WTC11 (cell line): ENCODE data around the gene MTUS2.

ENCODE experiments used
- ARID4B ChIP-seq: sonication (generic); formaldehyde crosslinking; IDR thresholded peaks from 2 replicates; pipeline ENCODE4 v1.8.0; 2023; ENCODE audit warnings: missing genetic modification reagents, mild to moderate bottlenecking, borderline replicate concordance
- CTCF ChIP-seq: fragments of 200-600 bp; IDR thresholded peaks from 2 replicates; pipeline ENCODE4 v1.8.0; 2022; ENCODE audit warnings: antibody characterized with exemption
- TEAD4 ChIP-seq: sonication (generic); formaldehyde crosslinking; IDR thresholded peaks from 2 replicates; pipeline ENCODE4 v1.8.0; 2022; ENCODE audit warnings: mild to moderate bottlenecking, missing genetic modification reagents
- USF2 ChIP-seq: sonication (generic); formaldehyde crosslinking; IDR thresholded peaks from 2 replicates; pipeline ENCODE4 v1.8.1; 2023; ENCODE audit warnings: mild to moderate bottlenecking, missing genetic modification reagents, moderate library complexity
- TF ChIP-seq, protein P1 (sequence below): sonication (generic); formaldehyde crosslinking; IDR thresholded peaks from 2 replicates; pipeline ENCODE4 v1.8.0; 2022; ENCODE audit warnings: mild to moderate bottlenecking, missing genetic modification reagents
- TF ChIP-seq, protein P2 (sequence below): sonication (generic); formaldehyde crosslinking; IDR thresholded peaks from 2 replicates; pipeline ENCODE4 v1.8.0; 2022; ENCODE audit warnings: mild to moderate bottlenecking, missing genetic modification reagents

DNA sequence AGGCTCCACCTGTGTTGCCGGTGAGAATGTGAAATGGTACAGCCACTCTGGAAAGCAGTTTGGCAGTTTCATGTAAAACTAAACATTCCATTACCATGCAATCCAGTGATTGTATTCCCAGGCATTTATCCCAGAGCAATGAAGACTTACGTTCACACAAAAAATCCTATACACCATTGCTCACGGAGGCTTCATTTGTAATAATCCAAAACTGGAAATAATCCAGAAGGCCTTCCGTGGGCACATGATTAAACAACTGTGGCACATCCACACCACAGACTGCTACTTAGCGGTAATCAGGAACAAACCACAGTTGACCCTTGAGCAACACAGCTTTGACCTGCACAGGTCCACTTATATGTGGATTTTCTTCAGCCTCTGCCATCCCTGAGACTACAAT is 339.7 kb downstream of the MTUS2 start:
- TF ChIP-seq CTCF (no peak), ARID4B (no peak), USF2 (CRISPR knock-in tag) (no peak), TEAD4 (CRISPR knock-in tag) (no peak)
- TF ChIP-seq, protein P1, sequence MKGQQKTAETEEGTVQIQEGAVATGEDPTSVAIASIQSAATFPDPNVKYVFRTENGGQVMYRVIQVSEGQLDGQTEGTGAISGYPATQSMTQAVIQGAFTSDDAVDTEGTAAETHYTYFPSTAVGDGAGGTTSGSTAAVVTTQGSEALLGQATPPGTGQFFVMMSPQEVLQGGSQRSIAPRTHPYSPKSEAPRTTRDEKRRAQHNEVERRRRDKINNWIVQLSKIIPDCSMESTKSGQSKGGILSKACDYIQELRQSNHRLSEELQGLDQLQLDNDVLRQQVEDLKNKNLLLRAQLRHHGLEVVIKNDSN (CRISPR knock-in tag): no peak
- TF ChIP-seq, protein P2, sequence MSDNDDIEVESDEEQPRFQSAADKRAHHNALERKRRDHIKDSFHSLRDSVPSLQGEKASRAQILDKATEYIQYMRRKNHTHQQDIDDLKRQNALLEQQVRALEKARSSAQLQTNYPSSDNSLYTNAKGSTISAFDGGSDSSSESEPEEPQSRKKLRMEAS (CRISPR knock-in tag): no peak
